CD4-positive, alpha-beta T cell treated with Interleukin-15 for 1 hour (primary cell): Measurements from ENCODE around the gene ZFR2.
"Not testable (repeated sequence)": the region's sequence is repeated elsewhere in the genome, so short reads cannot be mapped to it uniquely, and the experiment has no call there.

Experiments
- DNase-seq: peaks from one replicate; pipeline ENCODE4 v3.0.0-alpha.2; 2020

The ZFR2 gene

DNA sequence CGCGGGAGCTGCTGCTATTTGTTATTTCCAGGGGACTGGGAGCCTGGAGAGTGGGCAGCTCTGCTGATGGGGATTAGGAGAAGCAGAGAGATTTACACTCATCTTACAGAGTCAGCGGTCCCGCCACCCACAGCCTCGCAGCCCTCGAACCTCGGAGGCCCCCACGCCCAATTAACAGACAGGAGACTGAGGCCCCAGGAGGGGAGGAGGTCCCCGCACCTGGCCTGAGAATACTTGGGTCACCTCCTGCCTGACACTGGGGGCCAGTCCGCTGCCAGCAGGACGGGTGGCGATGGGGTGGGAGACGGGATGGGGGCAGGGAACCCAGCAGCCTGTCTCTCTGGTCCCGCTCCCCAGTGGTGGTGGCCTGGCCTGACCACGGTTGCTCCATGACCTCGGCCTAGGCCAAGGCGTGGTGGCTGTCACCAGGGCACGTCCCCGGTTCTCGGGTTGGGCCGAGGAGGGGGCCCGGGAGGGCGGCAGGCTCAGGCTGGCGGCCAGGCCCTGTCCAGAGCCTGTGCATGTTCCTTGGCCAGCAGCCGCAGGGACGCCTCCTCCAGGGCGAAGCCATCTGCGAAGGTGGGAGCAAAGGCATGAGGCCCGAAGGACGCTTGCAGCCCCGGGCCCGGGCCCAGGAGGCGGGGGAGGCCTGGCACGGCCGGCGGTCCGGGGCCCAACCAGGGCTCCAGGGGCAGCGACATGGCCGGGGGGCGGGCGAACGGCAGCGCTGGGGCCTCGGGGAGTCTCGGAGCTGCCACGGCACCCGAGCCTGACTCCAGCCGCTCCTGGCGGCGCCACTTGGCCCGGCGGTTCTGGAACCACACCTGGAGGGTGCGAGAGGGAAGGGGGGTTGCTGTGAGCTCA is 98.5 kb downstream of the ZFR2 start:
- no peak for DNase-seq

GRCh38 chr19:3769494-3769893 is 99.3 kb downstream of the ZFR2 start:
- no peak for DNase-seq

- no peak for DNase-seq
These were observed 100.1 kb downstream of the ZFR2 start for GRCh38 chr19:3768748-3769099.

DNA sequence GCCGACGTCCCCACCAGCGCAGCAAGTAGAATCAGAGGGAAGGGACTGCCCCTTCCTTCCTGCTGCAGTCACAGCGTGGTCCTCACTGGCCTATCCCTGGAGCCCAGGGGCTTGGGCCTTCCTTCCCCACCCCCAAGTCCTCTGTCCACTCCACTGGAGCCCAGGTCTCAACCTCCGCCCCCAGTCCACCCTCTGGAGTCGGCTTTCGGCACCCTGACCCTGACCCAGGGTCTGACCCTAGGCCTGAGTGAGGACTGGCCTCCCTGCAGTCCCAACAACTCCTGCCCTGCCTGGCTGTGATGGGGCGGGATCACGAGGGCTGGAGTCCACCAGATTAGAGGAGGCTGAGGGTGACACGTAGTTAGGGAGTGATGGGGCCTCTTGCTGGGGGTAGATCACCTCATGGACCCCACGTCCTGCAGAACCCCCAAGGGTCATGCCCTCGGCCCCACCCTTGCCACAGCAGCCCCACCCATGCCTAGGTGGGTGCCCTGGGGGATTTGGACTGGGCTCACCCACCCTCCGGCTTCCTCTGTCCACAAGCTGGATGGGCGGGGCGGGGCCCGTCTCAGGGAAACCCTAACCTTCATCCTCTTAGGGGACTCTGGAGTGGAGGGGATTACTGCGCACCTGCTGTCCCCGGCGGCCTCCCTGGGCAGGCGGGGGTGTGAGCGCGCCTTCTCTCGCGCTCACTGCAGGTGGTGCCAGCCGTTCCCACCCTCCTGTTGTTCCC is 100.7 kb downstream of the ZFR2 start:
- DNase-seq = no peak

DNA sequence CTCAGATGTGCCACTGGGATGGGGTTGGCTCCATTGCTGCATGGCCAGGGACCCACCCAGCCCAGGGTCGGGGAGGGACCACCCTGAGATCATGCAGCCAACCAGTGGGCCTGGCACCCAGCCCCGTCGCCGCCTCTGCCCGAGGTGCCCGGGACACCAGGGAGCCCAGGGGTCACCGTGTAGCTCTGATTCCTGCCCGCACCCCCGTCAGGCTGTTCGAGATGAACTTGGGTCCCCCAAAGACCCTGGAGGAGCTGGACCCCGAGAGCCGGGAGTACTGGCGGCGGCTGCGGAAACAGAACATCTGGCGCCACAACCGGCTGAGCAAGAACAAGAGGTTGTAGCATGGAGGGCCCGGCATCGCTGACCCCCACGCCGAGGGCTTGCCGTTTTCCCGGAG is 101.8 kb downstream of the ZFR2 start:
- no peak for DNase-seq

DNA sequence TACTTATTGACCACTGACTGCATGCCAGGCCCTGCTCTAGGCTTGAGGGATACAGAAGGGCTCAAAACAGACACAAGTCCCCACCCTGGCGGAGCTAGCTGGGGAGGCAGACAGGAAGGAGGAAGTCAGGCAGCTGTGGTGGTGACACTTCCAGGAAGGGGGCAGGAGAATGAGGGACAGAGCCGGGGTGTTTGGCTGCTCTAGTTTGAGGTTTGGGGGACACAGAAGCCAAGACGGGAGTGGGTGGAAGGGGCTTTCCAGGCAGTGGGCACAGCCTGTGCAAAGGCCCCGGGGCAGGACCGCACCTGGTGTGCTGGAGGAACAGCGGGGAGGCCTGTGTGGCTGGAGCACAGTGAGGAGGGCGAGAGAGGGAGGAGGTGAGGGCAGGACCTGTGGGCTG is 102.3 kb downstream of the ZFR2 start:
- DNase-seq = peak; percentile 32

DNA sequence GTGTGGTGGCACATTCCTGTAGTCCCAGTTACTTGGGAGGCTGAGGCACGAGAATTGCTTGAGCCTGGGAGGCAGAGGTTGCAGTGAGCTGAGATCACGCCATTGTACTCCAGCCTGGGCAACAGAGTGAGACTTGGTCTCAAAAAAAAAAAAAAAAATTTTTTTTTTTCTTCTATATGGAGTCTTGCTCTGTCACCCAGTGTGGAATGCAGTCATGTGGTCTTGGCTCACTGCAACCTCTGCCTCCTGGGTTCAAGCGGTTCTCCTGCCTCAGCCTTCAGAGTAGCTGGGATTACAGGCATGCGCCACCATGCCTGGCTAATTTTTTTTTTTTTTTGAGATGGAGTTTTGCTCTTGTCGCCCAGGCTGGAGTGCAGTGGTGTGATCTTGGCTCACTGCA is 103.1 kb downstream of the ZFR2 start:
- DNase-seq = not testable (repeated sequence)

- no peak for DNase-seq
These were observed 103.7 kb downstream of the ZFR2 start for GRCh38 chr19:3765121-3765520.

GRCh38 chr19:3762501-3763459 is 106.1 kb downstream of the ZFR2 start, which contains the start of gene MRPL54:
TSS of gene MRPL54 (plus strand) at chr19:3762682. CDS start at chr19:3762701, 19 bp downstream.
- DNase-seq = peak; percentile 99

GRCh38 chr19:3762130-3762473 is 106.7 kb downstream of the ZFR2 start:
- DNase-seq = no peak

GRCh38 chr19:3761382-3762129 is 107.3 kb downstream of the ZFR2 start, which contains the start of gene APBA3:
TSS of gene APBA3 (minus strand) at chr19:3761692. CDS start at chr19:3760264, 1,428 bp downstream.
- peak; percentile 95 for DNase-seq

DNA sequence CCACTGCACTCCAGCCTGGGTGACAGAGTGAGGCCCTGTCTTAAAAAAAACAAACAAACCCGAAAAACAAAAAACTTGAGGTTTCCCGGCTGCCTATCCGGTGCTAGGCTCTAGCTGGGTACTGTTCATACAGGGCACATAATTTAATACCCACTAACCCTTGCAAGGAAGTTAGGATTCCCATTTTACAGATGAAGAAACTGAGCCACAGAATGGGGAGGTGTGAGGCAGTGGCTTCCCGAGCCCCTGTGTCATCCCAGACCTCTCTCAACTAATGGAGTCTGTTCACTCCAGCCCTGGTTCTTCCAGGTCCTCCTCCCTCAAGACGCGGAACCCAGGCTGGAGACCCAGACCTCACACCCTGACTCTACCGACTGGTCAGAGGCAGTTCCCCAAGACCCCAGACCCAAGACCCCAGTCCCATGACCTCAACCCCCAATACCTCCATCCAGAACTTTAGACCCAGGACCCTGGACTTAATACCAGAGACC is 107.9 kb downstream of the ZFR2 start:
- DNase-seq = no peak

DNA sequence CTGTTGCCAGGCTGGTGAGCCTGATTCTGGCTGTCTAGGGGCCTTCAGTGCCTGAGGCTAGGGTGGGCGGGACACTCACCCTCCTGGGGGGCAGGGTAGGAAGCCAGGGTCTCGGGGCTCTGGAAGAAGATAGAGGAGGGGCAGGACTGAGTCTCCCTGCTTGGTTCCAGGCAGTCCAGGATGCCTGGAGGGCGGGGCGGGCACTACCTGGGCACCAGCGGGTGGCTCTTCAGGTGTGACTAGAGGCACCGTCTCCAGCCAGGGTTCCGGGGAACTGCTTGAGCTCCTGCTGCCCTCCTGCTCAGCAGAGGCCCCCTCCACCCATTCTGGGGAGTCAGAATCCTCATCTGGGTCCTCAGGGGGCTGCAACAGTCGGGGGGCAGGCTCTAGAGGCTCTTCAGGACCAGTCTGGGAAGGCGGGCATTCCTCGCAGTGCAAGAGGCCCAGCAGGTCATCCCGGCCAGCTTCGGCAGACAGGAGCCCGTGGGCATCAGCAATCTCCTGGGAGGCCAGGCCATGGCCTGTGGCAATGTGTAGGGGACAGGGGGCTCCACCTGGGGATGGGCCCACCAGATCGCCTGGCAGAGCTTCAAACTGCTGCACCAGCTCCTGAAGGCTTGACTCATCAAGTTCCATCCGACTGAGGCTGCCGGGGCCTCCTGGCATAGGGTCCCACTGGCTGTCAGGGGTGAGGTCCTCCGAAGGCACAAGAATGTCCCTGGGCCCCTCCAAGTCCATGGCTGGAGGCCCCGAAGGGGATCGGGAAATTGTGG is 109.2 kb downstream of the ZFR2 start:
- DNase-seq = no peak

- DNase-seq = not testable (repeated sequence)
These were observed 110.5 kb downstream of the ZFR2 start for GRCh38 chr19:3758297-3758696.

DNA sequence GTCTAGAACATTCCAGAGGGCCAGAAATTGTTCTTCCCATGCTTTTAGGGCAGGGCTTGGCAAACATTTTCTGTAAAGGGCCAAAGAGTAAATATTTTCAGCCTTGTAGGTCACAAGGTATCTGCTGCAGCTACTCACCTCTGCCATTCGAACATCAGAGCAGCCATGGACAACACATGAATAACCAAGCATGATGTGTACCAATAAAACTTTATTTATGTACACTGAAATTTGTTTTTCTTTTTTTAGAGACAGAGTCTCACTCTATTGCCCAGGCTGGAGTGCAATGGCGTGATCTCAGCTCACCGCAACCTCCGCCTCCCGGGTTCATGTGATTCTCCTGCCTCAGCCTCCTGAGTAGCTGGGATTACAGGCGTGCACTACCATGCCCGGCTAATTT is 111.1 kb downstream of the ZFR2 start:
- DNase-seq = not testable (repeated sequence)
